ENCODE data around the gene FRMD5.

DNA sequence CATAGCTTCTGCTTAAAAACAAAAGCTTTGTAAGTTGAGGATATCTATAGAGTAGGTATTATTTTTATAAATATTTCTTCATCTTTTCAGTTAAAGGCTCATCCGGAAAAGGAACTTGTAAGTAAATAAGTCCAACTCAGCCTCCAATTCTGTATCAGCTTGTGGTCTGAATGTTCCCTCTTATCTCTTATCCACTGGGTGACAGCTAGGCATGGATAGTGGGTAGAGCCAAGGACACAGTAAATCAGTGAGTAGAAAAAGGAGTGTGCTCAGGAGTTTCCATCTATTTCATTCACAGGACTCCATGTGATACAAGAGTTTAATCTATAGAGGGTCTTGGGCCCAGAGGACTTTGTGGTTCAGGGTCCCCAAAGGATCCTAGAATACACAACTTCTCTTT is 50.9 kb downstream of the FRMD5 start:
- no peak for TF ChIP-seq POLR2A (IDR thresholded peaks at IDR 0.05)
- TF ChIP-seq, protein P1, sequence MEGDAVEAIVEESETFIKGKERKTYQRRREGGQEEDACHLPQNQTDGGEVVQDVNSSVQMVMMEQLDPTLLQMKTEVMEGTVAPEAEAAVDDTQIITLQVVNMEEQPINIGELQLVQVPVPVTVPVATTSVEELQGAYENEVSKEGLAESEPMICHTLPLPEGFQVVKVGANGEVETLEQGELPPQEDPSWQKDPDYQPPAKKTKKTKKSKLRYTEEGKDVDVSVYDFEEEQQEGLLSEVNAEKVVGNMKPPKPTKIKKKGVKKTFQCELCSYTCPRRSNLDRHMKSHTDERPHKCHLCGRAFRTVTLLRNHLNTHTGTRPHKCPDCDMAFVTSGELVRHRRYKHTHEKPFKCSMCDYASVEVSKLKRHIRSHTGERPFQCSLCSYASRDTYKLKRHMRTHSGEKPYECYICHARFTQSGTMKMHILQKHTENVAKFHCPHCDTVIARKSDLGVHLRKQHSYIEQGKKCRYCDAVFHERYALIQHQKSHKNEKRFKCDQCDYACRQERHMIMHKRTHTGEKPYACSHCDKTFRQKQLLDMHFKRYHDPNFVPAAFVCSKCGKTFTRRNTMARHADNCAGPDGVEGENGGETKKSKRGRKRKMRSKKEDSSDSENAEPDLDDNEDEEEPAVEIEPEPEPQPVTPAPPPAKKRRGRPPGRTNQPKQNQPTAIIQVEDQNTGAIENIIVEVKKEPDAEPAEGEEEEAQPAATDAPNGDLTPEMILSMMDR (IDR thresholded peaks at IDR 0.05), result no peak

All from lower leg skin (tissue), 3 donors.